NT2/D1 (cell line): ENCODE results near the gene CDH1.

ENCODE experiments used
- SUZ12 ChIP-seq: IDR thresholded peaks from 2 replicates; pipeline ENCODE4 v1.6.1; 2011; ENCODE audit not compliant: insufficient read length, insufficient read depth; ENCODE audit errors: extremely low read depth
- ZNF274 ChIP-seq: IDR thresholded peaks from 2 replicates; pipeline ENCODE4 v1.6.1; 2011; ENCODE audit warnings: mild to moderate bottlenecking, low read depth, low read length

GRCh38 chr16:68851601-68852000 is 114.5 kb downstream of the CDH1 start:
- TF ChIP-seq SUZ12 (no peak), ZNF274 (no peak)
